G401.6 (cell line): ENCODE data around the gene PDZD7.

Experiments
- FAIRE-seq: peaks from 2 replicates; lab custom pipeline; 2012; peaks lifted over from hg19 to GRCh38; lab: Jason Lieb, UNC

Gene PDZD7

DNA sequence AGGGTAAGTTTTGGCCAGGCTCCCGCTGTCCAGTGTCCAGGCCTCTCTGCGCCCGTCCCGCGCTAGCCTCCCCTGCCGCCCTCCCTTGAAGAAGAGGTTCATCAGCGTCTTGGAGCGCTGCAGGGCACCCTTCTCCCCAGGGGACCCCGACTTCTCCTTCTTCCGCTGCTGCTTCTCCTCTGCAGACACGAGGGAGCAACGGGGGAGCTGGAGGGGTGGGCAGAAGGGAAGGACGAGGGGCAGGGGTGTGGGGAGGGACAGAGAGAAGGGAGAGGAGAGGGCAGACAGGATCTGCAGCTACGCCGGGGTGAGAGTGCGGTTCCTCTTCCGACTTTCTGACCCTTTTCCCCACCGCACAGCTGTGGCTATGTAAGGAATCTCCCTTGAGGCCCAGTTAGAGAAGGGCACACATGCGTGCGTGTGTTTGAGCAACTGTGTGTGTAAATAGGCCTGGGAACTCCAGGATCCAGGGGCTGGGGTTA, 12.8 kb downstream of the PDZD7 start:
- FAIRE-seq, result no peak

DNA sequence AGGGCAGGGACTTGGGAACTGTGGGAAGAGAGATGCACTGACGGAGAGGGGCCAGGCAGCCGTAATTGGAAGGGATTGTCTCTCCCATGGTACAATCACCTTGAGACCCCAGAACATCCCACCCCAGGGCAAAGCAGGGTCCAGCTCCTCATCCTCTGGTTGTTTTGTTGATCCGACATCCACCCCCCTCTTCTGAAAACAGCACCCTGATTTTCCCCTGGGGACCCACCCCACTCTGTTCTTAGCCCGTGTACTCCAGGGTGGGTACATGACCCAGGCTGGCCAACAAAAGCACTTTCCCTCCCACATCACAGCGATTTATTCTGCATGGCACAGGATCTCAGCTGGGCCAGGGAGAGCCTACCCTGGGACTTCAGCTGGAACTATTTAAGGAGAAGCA, 14.1 kb downstream of the PDZD7 start:
- FAIRE-seq, result no peak

- no peak for FAIRE-seq
Observed at GRCh38 chr10:101015582-101015973, 15.4 kb downstream of the PDZD7 start.

DNA sequence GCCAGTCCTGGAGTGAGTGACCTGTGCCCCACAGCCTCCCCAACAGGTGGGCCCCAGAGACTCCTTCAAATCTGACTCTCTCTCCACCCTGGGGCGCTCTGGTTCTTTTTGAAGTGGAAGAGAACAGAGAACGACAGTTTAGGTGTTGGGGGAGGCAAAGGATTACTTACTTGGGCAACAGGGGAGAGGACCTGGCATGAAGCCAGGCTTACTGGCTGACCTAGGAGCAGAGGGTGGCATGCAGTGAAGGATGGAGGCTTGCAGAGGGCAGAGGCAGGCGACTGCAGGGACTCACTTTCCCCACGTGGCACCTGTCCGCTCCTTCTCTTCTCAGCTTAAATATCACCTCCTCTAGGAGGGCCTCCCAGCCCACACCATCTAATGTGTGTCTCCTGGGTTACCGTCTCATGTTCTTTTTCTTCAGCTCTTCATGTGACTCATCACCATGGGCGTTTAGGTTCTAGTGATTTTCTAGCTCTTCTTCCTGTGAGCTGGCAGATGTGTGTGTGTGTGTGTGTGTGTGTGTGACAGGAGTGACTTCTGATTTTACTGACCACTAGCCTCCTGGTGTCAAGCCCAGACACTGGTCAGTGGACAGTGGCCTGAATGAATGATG, 15.9 kb downstream of the PDZD7 start:
- FAIRE-seq, result no peak

GRCh38 chr10:101014230-101014884, 16.6 kb downstream of the PDZD7 start:
- peak; percentile 52 for FAIRE-seq

GRCh38 chr10:101013365-101013825, 17.5 kb downstream of the PDZD7 start:
- no peak for FAIRE-seq

GRCh38 chr10:101012525-101013364, 18.2 kb downstream of the PDZD7 start:
- peak; percentile 94 for FAIRE-seq

- FAIRE-seq, result peak; percentile 33
Observed at GRCh38 chr10:101011517-101012423, 19.2 kb downstream of the PDZD7 start.

GRCh38 chr10:101010329-101010728, 20.6 kb downstream of the PDZD7 start:
- FAIRE-seq, result no peak

DNA sequence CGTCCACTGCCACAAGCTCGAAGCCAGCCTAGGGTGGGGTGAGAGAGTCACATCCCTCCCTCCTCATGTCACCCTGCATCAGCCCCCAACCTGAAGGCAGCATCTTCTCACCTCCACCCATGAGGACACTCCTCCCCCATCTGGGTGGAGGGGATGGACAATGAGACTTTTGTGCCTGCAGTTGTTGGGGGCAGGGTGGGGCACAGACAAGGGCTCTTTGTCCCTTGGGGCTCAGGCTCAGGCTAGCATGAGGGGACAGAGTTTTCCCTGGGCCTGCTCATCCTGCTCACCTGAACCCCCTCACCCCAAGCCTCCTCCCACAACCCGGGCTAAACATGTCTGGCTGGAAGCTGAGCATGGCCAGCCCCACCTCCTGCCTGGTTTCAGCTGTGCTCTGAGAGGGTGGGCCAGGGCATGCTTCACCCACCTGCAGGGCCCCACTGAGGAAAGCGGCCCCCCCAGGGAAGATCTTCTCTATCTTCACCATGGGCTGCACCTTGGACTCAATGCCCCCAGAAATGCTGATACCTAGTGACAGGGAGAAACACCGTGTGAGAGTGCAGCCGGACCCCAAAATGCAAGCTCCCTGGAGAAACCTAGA, 22.0 kb downstream of the PDZD7 start:
- FAIRE-seq, result no peak

- no peak for FAIRE-seq
Observed at GRCh38 chr10:101007915-101008822, 22.8 kb downstream of the PDZD7 start.

DNA sequence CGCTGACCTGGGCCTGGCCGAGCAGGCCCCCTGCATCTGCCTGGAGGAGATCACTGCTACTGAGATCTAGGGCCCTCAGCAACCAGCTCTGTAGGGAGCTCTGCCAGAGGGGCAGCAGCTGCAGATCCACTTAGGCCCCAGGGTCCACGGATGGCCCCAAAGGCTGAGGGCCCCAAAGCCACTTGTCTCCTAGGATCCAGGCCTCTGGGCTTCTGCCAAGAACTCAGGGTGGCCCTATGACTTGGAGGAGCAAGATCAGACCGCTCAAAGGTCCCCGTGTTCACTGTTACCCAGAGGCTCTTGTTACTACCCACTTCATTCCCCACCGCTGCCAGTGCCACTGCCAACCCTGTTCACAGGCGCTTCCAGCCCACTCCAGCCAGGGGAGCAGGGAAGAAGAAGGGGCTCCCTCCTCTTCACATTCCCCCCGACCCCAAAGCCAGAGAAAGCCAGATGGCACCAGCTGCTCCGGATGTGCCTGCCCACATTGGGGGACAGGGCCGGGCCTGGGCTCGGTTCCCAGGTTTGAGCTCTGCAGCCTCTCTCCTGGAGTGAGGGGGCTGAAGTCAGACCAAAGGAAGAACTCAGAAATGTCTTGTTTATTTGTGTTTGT, 23.7 kb downstream of the PDZD7 start:
- FAIRE-seq, result no peak

- FAIRE-seq, result no peak
Observed at GRCh38 chr10:101006593-101007098, 24.3 kb downstream of the PDZD7 start.

- FAIRE-seq, result no peak
Observed at GRCh38 chr10:101005869-101006567, 24.9 kb downstream of the PDZD7 start.

DNA sequence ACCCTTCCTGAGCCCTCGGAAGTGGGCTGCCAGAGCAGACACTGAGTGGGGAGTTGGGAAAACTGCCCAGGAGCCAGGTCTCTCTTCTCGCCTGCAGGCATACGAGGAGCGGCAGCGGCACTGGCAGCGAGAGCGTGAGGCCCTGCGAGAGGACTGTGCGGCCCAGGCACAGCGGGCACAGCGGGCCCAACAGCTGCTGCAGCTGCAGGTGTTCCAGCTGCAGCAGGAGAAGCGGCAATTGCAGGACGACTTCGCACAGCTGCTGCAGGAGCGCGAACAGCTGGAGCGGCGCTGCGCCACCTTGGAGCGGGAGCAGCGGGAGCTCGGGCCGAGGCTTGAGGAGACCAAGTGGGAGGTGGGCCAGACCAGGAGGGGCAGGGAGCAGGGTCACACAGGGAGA, 25.6 kb downstream of the PDZD7 start:
- FAIRE-seq, result no peak

GRCh38 chr10:101003639-101004206, 27.2 kb downstream of the PDZD7 start:
- no peak for FAIRE-seq

- FAIRE-seq, result no peak
Observed at GRCh38 chr10:101002456-101002855, 28.5 kb downstream of the PDZD7 start.

GRCh38 chr10:101001659-101002035, 29.3 kb downstream of the PDZD7 start:
- no peak for FAIRE-seq
